Measurements from ENCODE around the gene PYGL. TPM values are rescaled to one million over a fixed set of nuclear protein-coding genes. Genes with fewer than 3 reads are reported as not detected.

Gene PYGL
- total RNA-seq, 1 experiment from 2014 or later: 75.8 TPM

DNA sequence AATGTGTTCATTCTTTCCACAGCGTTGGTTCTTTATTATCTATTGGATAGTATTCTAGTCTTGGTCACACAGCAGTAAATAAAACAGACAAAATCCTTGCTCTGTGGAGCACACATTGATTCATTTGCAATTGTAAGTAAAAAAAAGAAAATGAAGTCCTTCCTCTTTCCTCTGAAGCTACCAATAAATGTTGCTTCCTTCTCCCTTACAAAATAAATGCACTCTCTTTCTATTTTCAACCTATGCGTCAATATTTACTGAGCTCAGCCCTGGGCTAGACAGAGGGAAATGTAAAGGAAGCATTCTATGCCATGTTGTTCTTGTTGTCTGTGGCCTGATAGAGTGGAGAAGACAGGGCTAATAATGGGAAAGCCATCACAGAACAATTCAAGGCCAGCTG is 69.5 kb downstream of the PYGL start:
- no peak for DNase-seq (ENCODE audit: low read depth)

DNA sequence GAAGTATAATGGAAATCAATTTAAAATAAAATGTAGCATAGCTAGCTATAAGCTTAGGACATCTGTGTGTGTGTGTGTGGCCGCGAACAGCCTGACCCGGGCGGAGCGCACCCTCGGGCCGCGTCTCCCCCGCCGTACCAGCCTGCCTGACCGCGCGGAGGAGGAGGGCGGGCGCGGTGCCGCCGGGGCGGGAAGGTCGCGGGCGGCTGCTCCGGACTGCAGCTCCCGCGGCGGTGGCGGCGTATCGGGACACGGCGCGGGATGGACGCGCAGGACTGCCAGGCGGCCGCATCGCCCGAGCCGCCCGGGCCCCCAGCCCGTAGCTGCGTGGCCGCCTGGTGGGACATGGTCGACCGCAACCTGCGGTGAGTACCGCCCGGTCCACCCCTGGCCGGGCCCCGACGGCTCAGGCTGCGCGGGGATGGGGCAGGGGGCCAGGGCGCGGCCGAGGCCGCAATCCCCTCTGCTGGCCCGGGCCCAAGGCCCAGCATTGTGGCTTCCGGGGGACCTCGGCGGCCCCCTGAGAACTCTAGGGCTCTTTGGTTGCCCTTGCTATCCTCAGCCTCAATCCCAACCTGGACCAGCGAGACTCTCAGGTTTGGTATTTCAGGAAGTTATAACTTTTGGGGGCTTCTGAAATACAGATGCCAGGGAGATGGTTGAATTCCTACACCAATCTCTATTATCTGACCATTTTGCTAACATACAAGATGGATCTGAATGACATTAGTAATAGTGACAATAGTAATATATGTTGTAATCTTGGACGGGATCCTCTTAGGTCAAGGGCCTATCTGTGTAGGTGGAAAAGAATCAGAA is 72.2 kb downstream of the PYGL start, which contains the start of gene ABHD12B:
Gene ABHD12B, plus strand, starts transcription at position 140 of the 819 bp plus-strand sequence. Its CDS starts 122 bp downstream, at position 262.
- DNase-seq (ENCODE audit: low read depth): no peak

GRCh38 chr14:50871228-50871627 is 73.1 kb downstream of the PYGL start:
- no peak for DNase-seq (ENCODE audit: low read depth)

GRCh38 chr14:50865391-50866076 is 78.7 kb downstream of the PYGL start:
- no peak for DNase-seq (ENCODE audit: low read depth)

- no peak for DNase-seq (ENCODE audit: low read depth)
Measured at GRCh38 chr14:50864946-50865345, 79.3 kb downstream of the PYGL start.

DNA sequence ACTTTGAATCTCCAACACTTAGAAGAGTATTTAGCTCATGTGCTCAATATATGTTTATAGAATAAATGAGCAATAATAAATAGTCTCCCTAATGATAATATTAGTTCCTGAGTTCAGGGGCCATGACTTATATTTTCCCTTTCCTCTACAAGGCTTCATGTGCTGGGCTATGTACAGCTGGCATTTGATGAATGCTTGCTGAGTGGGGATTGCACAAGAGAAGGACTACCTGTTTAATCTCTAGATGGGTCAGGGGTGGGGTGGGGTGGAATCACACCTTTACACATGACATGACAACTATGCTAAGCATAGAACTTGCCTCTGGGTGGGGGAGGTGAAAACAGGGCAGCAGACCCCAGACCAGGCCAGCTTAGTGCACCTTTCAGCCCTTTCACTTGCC is 80.0 kb downstream of the PYGL start:
- DNase-seq (ENCODE audit: low read depth): no peak

DNA sequence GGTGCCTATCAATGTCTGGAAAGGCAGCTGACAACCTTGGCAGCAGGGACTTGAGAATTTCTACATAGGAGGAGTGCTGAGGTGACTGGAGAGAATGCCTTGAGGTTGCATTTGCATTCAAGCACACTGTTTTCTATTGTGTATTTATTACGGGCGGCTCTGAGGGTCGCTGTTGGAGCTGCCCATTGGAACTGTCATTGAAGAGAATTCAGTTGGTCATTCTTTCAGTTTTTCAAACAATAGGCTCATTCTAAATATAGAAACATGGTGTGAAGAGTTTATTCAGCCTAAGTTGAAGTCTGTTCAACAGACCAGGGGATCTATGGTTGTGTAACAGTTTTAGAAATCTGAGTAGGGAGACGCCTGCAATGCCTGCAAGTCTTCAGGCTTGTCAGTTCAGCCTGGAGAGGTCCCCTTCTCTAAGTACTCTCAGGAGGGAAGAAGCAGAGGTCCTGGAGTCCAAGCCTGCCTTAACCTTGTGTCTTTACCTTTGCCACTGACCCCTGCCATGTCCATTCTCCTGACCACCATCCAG is 82.2 kb downstream of the PYGL start:
- no peak for DNase-seq (ENCODE audit: low read depth)

- DNase-seq (ENCODE audit: low read depth): peak; percentile 75
Measured at GRCh38 chr14:50860478-50861086, 83.7 kb downstream of the PYGL start.

DNA sequence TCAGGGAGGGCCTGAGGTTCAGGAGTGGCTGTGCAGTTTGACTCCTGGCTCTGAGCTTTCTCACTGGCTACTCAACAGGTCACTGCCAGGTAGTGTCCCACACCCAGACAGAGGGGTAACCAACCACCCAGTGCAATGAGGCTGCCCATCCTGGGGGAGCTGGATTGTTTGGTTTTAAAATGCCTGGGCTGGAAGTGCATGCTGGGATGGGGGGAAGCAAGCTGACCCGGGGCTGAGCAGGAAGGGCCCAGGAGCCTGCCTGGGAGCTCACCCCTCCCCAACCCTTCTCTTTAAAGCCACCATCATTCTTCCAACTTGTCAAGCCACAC is 85.0 kb downstream of the PYGL start:
- DNase-seq (ENCODE audit: low read depth): no peak

GRCh38 chr14:50856660-50857059 is 87.6 kb downstream of the PYGL start:
- DNase-seq (ENCODE audit: low read depth): no peak

DNA sequence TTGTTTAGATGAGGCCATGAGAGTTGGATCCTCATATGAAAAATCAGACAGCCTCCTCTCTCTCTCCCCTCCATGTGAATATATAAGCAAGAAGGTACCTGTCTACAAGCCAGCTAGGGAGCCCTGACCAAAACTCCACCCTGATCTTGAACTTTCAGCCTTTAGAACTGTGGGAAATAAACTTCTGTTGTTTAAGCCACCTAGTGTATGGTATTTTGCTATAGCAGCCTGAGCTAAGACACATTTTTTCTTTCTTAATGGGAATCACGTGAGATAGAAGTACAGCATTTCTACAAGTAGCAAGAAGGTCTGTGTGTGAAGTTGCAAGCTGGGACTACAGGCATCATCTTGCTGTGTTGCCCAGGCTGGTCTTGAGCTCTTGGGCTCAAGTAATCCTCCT is 88.7 kb downstream of the PYGL start:
- no peak for DNase-seq (ENCODE audit: low read depth)

Other genes with a start within 250 kb of the PYGL start
- gene NIN, start 113.3 kb downstream of the PYGL start, total RNA-seq (2014; rRNA removed; shearing (Covaris generic)): 7.1 and 16.0 TPM in 2 replicates
- not detected in 2 replicates for gene ABHD12B, start 72.4 kb downstream of the PYGL start, total RNA-seq (2014; rRNA removed; shearing (Covaris generic))
- 1.3 and 2.0 TPM in 2 replicates for gene TRIM9, start 150.6 kb upstream of the PYGL start, total RNA-seq (2014; rRNA removed; shearing (Covaris generic))

Measured in M059J (cell line).